ENCODE results near the gene MAPK8IP3.
"Not testable (repeated sequence)": the region's sequence is repeated elsewhere in the genome, so short reads cannot be mapped to it uniquely, and the experiment has no call there.

MAPK8IP3 gene

GRCh38 chr16:1701216-1701878, 4.6 kb upstream of the MAPK8IP3 start:
- Mint-ChIP-seq H3K27ac (no peak overlapping the region), H3K4me3 (peak overlapping the region in 1 of 3 experiments; percentile 17), H3K9me3 (no peaks in the 10 kb centered on the region), H3K4me1 (no peaks in the 10 kb centered on the region), H3K36me3 (ENCODE audit: low read depth) (peaks cover 50% of the 10 kb centered on the region), H3K27me3 (ENCODE audit: low read depth) (no peaks in the 10 kb centered on the region)
- no peak for TF ChIP-seq CTCF (IDR thresholded peaks at IDR 0.05; ENCODE audit: unreplicated experiment in 3 of 3)

GRCh38 chr16:1705324-1705687, 689 bp upstream of the MAPK8IP3 start:
- peaks cover 25% of the 10 kb centered on the region for H3K4me1 Mint-ChIP-seq
- peaks cover 17% of the 10 kb centered on the region for H3K36me3 Mint-ChIP-seq (ENCODE audit: low read depth)
- H3K4me3 Mint-ChIP-seq = peak overlapping the region; percentile 96 to 98 (median 98)
- H3K27ac Mint-ChIP-seq = peak overlapping the region; percentile 98
- not testable (repeated sequence) for H3K9me3 Mint-ChIP-seq; H3K27me3 Mint-ChIP-seq (ENCODE audit: low read depth)

GRCh38 chr16:1706386-1707192, 594 bp downstream of the MAPK8IP3 start:
- H3K36me3 Mint-ChIP-seq (ENCODE audit: low read depth) = peaks cover 9% of the 10 kb centered on the region
- peak overlapping the region; percentile 94 to 96 (median 95) for H3K4me3 Mint-ChIP-seq
- peak overlapping the region; percentile 78 to 92 (median 86) for H3K27ac Mint-ChIP-seq
- no peak for TF ChIP-seq CTCF (IDR thresholded peaks at IDR 0.05; ENCODE audit: unreplicated experiment in 3 of 3)
- H3K9me3 Mint-ChIP-seq = no peaks in the 10 kb centered on the region
- no peaks in the 10 kb centered on the region for H3K27me3 Mint-ChIP-seq (ENCODE audit: low read depth)
- H3K4me1 Mint-ChIP-seq = peaks cover 25% of the 10 kb centered on the region

GRCh38 chr16:1707193-1707790, 1.3 kb downstream of the MAPK8IP3 start:
- H3K36me3 Mint-ChIP-seq (ENCODE audit: low read depth) = peaks cover 4% of the 10 kb centered on the region
- H3K4me1 Mint-ChIP-seq = peaks cover 25% of the 10 kb centered on the region
- no peak for TF ChIP-seq CTCF (IDR thresholded peaks at IDR 0.05; ENCODE audit: unreplicated experiment in 3 of 3)
- no peaks in the 10 kb centered on the region for H3K9me3 Mint-ChIP-seq
- H3K27ac Mint-ChIP-seq = peak overlapping the region; percentile 78 to 92 (median 86)
- H3K27me3 Mint-ChIP-seq (ENCODE audit: low read depth) = no peaks in the 10 kb centered on the region
- peak overlapping the region; percentile 92 to 96 (median 94) for H3K4me3 Mint-ChIP-seq

- Mint-ChIP-seq H3K4me3 (peak overlapping the region; percentile 92 to 96 (median 94)), H3K4me1 (peaks cover 25% of the 10 kb centered on the region), H3K9me3 (no peaks in the 10 kb centered on the region), H3K27me3 (ENCODE audit: low read depth) (no peaks in the 10 kb centered on the region), H3K36me3 (ENCODE audit: low read depth) (no peaks in the 10 kb centered on the region), H3K27ac (peak overlapping the region; percentile 78 to 92 (median 86))
- TF ChIP-seq CTCF (IDR thresholded peaks at IDR 0.05; ENCODE audit: unreplicated experiment in 3 of 3) = no peak
Measured at GRCh38 chr16:1708083-1708767, 2.2 kb downstream of the MAPK8IP3 start.

- no peak for TF ChIP-seq CTCF (IDR thresholded peaks at IDR 0.05; ENCODE audit: unreplicated experiment in 3 of 3)
- no peaks in the 10 kb centered on the region for H3K9me3 Mint-ChIP-seq
- peaks cover 25% of the 10 kb centered on the region for H3K4me1 Mint-ChIP-seq
- H3K27ac Mint-ChIP-seq = peak overlapping the region in 1 of 3 experiments; percentile 23
- no peaks in the 10 kb centered on the region for H3K36me3 Mint-ChIP-seq (ENCODE audit: low read depth)
- H3K27me3 Mint-ChIP-seq (ENCODE audit: low read depth) = no peaks in the 10 kb centered on the region
- H3K4me3 Mint-ChIP-seq = peak overlapping the region; percentile 37 to 92 (median 64)
Measured at GRCh38 chr16:1708768-1709180, 2.8 kb downstream of the MAPK8IP3 start.
